Karpas-422 (cell line): ENCODE data around the gene BICRAL. TPM values are rescaled to one million over a fixed set of nuclear protein-coding genes. Genes with fewer than 3 reads are reported as not detected.
"Not testable (repeated sequence)": the region's sequence is repeated elsewhere in the genome, so short reads cannot be mapped to it uniquely, and the experiment has no call there.

Experiments
- DNase-seq: peaks from one replicate; pipeline ENCODE4 v3.0.0-alpha.2; 2015
- H2AFZ ChIP-seq: fragments of 200-600 bp; sonication (generic); 2 replicates; pipeline ENCODE4 v1.6.1; 2014; ENCODE audit warnings: antibody characterized with exemption, low read length, mixed read lengths
- H3K27ac ChIP-seq: fragments of 200-600 bp; sonication (generic); 2 replicates; pipeline ENCODE4 v1.5.1; 2014; ENCODE audit warnings: mild to moderate bottlenecking, low read length, moderate library complexity
- H3K27me3 ChIP-seq: fragments of 200-600 bp; sonication (generic); 2 replicates; pipeline ENCODE4 v1.6.1; 2014; ENCODE audit warnings: low read length, mixed read lengths
- H3K36me3 ChIP-seq: fragments of 200-600 bp; sonication (generic); 2 replicates; pipeline ENCODE4 v1.6.1; 2014; ENCODE audit warnings: low read length, mixed read lengths; ENCODE audit not compliant: insufficient read depth
- H3K4me1 ChIP-seq: fragments of 200-600 bp; sonication (generic); 2 replicates; pipeline ENCODE4 v1.6.1; 2014; ENCODE audit warnings: mild to moderate bottlenecking, low read length, mixed read lengths
- H3K4me2 ChIP-seq: fragments of 200-600 bp; sonication (generic); 2 replicates; pipeline ENCODE4 v1.6.1; 2014; ENCODE audit warnings: low read length, low read depth, mild to moderate bottlenecking; ENCODE audit not compliant: poor library complexity, severe bottlenecking
- H3K4me3 ChIP-seq: fragments of 200-600 bp; sonication (generic); 2 replicates; pipeline ENCODE4 v1.5.1; 2014; ENCODE audit warnings: mild to moderate bottlenecking, antibody characterized with exemption, low read length, mixed read lengths
- H3K79me2 ChIP-seq: fragments of 200-600 bp; sonication (generic); 2 replicates; pipeline ENCODE4 v1.6.1; 2014; ENCODE audit warnings: mild to moderate bottlenecking, low read length, mixed read lengths
- H3K9ac ChIP-seq: fragments of 200-600 bp; sonication (generic); 2 replicates; pipeline ENCODE4 v1.6.0; 2014; ENCODE audit warnings: low read length
- H3K9me2 ChIP-seq: fragments of 200-600 bp; sonication (generic), shearing (Covaris generic); replicated peaks from 2 replicates; pipeline ENCODE4 v1.6.0; 2014; ENCODE audit warnings: mild to moderate bottlenecking, low read length, moderate library complexity; ENCODE audit not compliant: insufficient read depth
- H3K9me3 ChIP-seq: fragments of 300-700, 200-600 bp; sonication (generic); 2 replicates; pipeline ENCODE4 v1.6.1; 2014; ENCODE audit warnings: low read length, mixed read lengths
- H4K20me1 ChIP-seq: fragments of 200-600 bp; sonication (generic); 2 replicates; pipeline ENCODE4 v1.6.1; 2014; ENCODE audit warnings: mild to moderate bottlenecking, antibody characterized with exemption, low read length, low read depth; ENCODE audit not compliant: insufficient read depth
- total RNA-seq: library from RNA; depleted of rRNA; stranded (reverse); fragments of >200 nt; shearing (Covaris generic); gene quantifications from 2 replicates; pipeline ENCODE4 v1.2.3, GENCODE V29; 2014; ENCODE audit warnings: low replicate concordance

BICRAL gene
- total RNA-seq, 1 experiment from 2014 or later = 16.8 TPM

DNA sequence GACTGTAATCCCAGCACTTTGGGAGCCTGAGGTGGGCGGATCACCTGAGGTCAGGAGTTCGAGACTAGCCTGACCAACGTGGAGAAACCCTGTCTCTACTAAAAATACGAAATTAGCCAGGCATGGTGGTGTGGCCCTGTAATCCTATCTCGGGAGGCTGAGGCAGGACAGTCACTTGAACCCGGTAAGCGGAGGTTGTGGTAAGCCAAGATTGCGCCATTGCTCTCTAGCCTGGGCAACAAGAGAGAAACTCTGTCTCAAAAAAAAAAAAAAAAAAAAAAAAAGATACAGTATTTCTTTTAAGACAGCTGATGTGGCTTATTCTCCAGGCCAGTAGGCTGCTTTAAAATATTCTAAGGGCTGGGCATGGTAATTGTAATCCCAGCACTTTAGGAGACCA lies 33.9 kb downstream of the BICRAL start:
- not testable (repeated sequence) for H3K4me2 ChIP-seq, H2AFZ ChIP-seq, H3K27me3 ChIP-seq, H3K27ac ChIP-seq, H3K36me3 ChIP-seq, H3K9me2 ChIP-seq, H4K20me1 ChIP-seq, H3K4me1 ChIP-seq, H3K79me2 ChIP-seq, H3K9ac ChIP-seq, H3K9me3 ChIP-seq, DNase-seq, H3K4me3 ChIP-seq

- Histone ChIP-seq H3K4me1 (peaks cover 11% of the 10 kb centered on the region), H2AFZ (no peak overlapping the region), H3K4me2 (no peak overlapping the region), H3K36me3 (0 out of 2 replicates have a peak, but pooled peaks cover 5% of the 10 kb centered on the region), H3K9me3 (no peaks in the 10 kb centered on the region), H3K79me2 (peaks cover 5% of the 10 kb centered on the region; the same call in 1 of the 2 replicates), H3K4me3 (no peak overlapping the region), H3K9ac (no peak overlapping the region), H4K20me1 (no peaks in the 10 kb centered on the region), H3K27ac (no peak overlapping the region), H3K27me3 (no peaks in the 10 kb centered on the region), H3K9me2 (no peaks in the 10 kb centered on the region)
- no peak for DNase-seq
Observed at GRCh38 chr6:42817907-42818306, 36.1 kb downstream of the BICRAL start.

DNA sequence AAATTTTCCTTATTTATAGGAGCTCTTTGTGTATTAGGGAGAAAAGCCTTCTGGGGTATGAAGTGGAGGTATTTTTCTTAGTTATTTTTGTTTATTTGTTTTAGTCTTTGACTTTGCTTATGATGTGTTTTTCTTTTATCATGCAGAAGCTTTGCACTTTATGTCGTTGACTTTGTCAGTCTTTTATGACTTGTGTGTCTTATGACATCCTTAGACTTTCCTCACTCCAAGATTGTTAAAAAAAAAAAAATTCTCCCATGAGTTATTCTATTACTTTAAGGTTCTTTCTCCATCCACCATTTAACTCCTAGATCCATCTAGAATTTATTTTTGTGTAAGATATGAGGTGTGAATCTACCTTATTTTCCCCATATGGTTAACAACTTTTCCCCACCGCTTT lies 36.6 kb downstream of the BICRAL start:
- peaks cover 11% of the 10 kb centered on the region for H3K4me1 ChIP-seq
- no peaks in the 10 kb centered on the region for H3K9me3 ChIP-seq
- DNase-seq = no peak
- no peak overlapping the region for H3K4me2 ChIP-seq
- H3K9me2 ChIP-seq = no peaks in the 10 kb centered on the region
- H3K27me3 ChIP-seq = no peaks in the 10 kb centered on the region
- H3K9ac ChIP-seq = no peak overlapping the region
- peaks cover 5% of the 10 kb centered on the region; the same call in 1 of the 2 replicates for H3K79me2 ChIP-seq
- 0 out of 2 replicates have a peak, but pooled peaks cover 6% of the 10 kb centered on the region for H3K36me3 ChIP-seq
- H4K20me1 ChIP-seq = no peaks in the 10 kb centered on the region
- H3K27ac ChIP-seq = no peak overlapping the region
- H3K4me3 ChIP-seq = no peak overlapping the region
- no peak overlapping the region for H2AFZ ChIP-seq

- no peak for DNase-seq
- H3K27ac ChIP-seq = no peak overlapping the region
- 0 out of 2 replicates have a peak, but pooled peaks cover 6% of the 10 kb centered on the region for H3K36me3 ChIP-seq
- peaks cover 5% of the 10 kb centered on the region; the same call in 1 of the 2 replicates for H3K79me2 ChIP-seq
- no peak overlapping the region for H3K9ac ChIP-seq
- H2AFZ ChIP-seq = no peak overlapping the region
- no peaks in the 10 kb centered on the region for H3K9me2 ChIP-seq
- no peak overlapping the region for H3K4me3 ChIP-seq
- no peak overlapping the region for H3K4me2 ChIP-seq
- H3K27me3 ChIP-seq = no peaks in the 10 kb centered on the region
- H3K4me1 ChIP-seq = peaks cover 11% of the 10 kb centered on the region
- no peaks in the 10 kb centered on the region for H4K20me1 ChIP-seq
- no peaks in the 10 kb centered on the region for H3K9me3 ChIP-seq
Observed at GRCh38 chr6:42818878-42819277, 37.0 kb downstream of the BICRAL start.

GRCh38 chr6:42819803-42820511 lies 38.1 kb downstream of the BICRAL start:
- Histone ChIP-seq H2AFZ (no peak overlapping the region), H3K36me3 (0 out of 2 replicates have a peak, but pooled peaks cover 6% of the 10 kb centered on the region), H3K9me3 (no peaks in the 10 kb centered on the region), H3K9ac (no peak overlapping the region), H3K4me1 (peaks cover 11% of the 10 kb centered on the region), H3K9me2 (no peaks in the 10 kb centered on the region), H3K27ac (no peak overlapping the region), H3K27me3 (no peaks in the 10 kb centered on the region), H4K20me1 (no peaks in the 10 kb centered on the region), H3K4me2 (no peak overlapping the region), H3K4me3 (no peak overlapping the region), H3K79me2 (peaks cover 5% of the 10 kb centered on the region; the same call in 1 of the 2 replicates)
- peak; percentile 45 for DNase-seq

- H3K36me3 ChIP-seq = 0 out of 2 replicates have a peak, but pooled peaks cover 6% of the 10 kb centered on the region
- peaks cover 5% of the 10 kb centered on the region; the same call in 1 of the 2 replicates for H3K79me2 ChIP-seq
- no peaks in the 10 kb centered on the region for H3K27me3 ChIP-seq
- H3K4me2 ChIP-seq = no peak overlapping the region
- DNase-seq = no peak
- H2AFZ ChIP-seq = no peak overlapping the region
- H4K20me1 ChIP-seq = no peaks in the 10 kb centered on the region
- H3K9me2 ChIP-seq = no peaks in the 10 kb centered on the region
- no peak overlapping the region for H3K27ac ChIP-seq
- peaks cover 11% of the 10 kb centered on the region for H3K4me1 ChIP-seq
- no peaks in the 10 kb centered on the region for H3K9me3 ChIP-seq
- no peak overlapping the region for H3K9ac ChIP-seq
- no peak overlapping the region for H3K4me3 ChIP-seq
Observed at GRCh38 chr6:42820512-42821340, 38.9 kb downstream of the BICRAL start.

GRCh38 chr6:42821341-42821668 lies 39.5 kb downstream of the BICRAL start:
- Histone ChIP-seq H3K79me2 (peaks cover 5% of the 10 kb centered on the region; the same call in 1 of the 2 replicates), H3K4me1 (peaks cover 11% of the 10 kb centered on the region), H2AFZ (no peak overlapping the region), H3K4me2 (no peak overlapping the region), H3K27ac (no peak overlapping the region), H4K20me1 (no peaks in the 10 kb centered on the region), H3K9me2 (no peaks in the 10 kb centered on the region), H3K27me3 (no peaks in the 10 kb centered on the region), H3K9me3 (no peaks in the 10 kb centered on the region), H3K4me3 (no peak overlapping the region), H3K36me3 (0 out of 2 replicates have a peak, but pooled peaks cover 6% of the 10 kb centered on the region), H3K9ac (no peak overlapping the region)
- DNase-seq = no peak

DNA sequence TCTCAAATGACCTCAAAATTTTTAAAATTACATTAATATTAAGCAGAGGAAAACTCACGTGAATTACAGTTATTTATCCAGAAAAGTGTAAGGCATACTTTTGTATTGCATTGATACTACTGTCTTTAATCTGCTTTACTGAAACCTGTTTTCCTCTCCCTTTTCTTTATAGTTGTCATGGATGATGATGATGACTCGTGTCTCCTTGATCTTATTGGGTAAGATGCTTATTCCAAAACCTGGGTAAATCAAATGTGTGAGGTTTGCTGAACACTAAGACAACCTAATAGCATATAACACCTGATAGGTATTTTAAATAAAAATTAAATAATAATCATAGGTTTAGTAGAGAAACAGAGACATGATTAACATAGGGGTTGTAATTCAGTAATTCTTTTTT lies 40.0 kb downstream of the BICRAL start:
- Histone ChIP-seq H3K9me2 (no peaks in the 10 kb centered on the region), H3K27me3 (no peaks in the 10 kb centered on the region), H3K4me3 (no peak overlapping the region), H3K9me3 (no peaks in the 10 kb centered on the region), H3K36me3 (0 out of 2 replicates have a peak, but pooled peaks cover 6% of the 10 kb centered on the region), H3K79me2 (peaks cover 5% of the 10 kb centered on the region; the same call in 1 of the 2 replicates), H3K9ac (no peak overlapping the region), H4K20me1 (no peaks in the 10 kb centered on the region), H3K4me2 (no peak overlapping the region), H3K4me1 (peaks cover 11% of the 10 kb centered on the region), H2AFZ (no peak overlapping the region), H3K27ac (no peak overlapping the region)
- no peak for DNase-seq
